Measurements from ENCODE around the gene SPRYD4.
"Not testable (repeated sequence)": the region's sequence is repeated elsewhere in the genome, so short reads cannot be mapped to it uniquely, and the experiment has no call there.

Gene SPRYD4

GRCh38 chr12:56468216-56469006 lies at the start of gene SPRYD4:
TSS of gene SPRYD4 (plus strand) at chr12:56468578. CDS start at chr12:56468592, 14 bp downstream.
- H3K27me3 ChIP-seq (ENCODE audit: low read depth, low read length): no peaks in the 10 kb centered on the region
- peak within 1 kb of the TSS; percentile 98 for H3K27ac ChIP-seq (ENCODE audit: low read length)
- H3K9me3 ChIP-seq (ENCODE audit: control insufficient read depth in 1 of 2, low read length in 2 of 2): no peaks in the 10 kb centered on the region
- peaks cover 9 to 10% of the 10 kb centered on the region in 2 donors for H3K4me1 ChIP-seq (ENCODE audit: control insufficient read depth in 1 of 2, insufficient read depth in 2 of 2, low read length in 2 of 2)
- peak within 1 kb of the TSS; percentile 88 to 99 for H3K4me3 ChIP-seq (ENCODE audit: low read depth in 1 of 2, low read length in 2 of 2)
- H3K36me3 ChIP-seq (ENCODE audit: control insufficient read depth in 1 of 2, insufficient read depth in 2 of 2, low read length in 2 of 2): peaks cover 0 to 3% of the 10 kb centered on the region in 2 donors

DNA sequence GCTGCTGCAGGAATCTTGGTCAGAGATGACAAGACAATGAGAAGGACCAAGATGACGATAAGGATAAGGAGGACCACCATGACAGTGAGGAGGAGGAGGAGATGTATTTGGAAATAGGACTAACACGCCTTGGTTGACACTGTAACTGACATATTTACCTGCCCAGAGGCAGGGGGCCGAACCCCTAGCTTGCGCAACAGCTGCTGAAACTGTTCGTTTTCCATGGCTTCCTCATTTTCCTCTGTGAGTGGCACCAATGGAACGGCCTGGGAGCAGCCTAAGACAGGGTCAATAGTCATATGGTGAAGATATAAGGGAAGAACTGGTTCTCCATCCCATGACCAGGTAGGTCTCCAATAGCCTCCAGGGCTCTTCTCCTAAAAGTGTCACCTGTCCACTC lies 48.0 kb upstream of the SPRYD4 start:
- no peaks in the 10 kb centered on the region for H3K27me3 ChIP-seq (ENCODE audit: low read depth, low read length)
- peaks cover 12 to 30% of the 10 kb centered on the region in 2 donors for H3K36me3 ChIP-seq (ENCODE audit: control insufficient read depth in 1 of 2, insufficient read depth in 2 of 2, low read length in 2 of 2)
- no peaks in the 10 kb centered on the region for H3K4me1 ChIP-seq (ENCODE audit: control insufficient read depth in 1 of 2, insufficient read depth in 2 of 2, low read length in 2 of 2)
- no peak overlapping the region for H3K4me3 ChIP-seq (ENCODE audit: low read depth in 1 of 2, low read length in 2 of 2)
- no peaks in the 10 kb centered on the region for H3K9me3 ChIP-seq (ENCODE audit: control insufficient read depth in 1 of 2, low read length in 2 of 2)
- no peak overlapping the region for H3K27ac ChIP-seq (ENCODE audit: low read length)

GRCh38 chr12:56425193-56425592 lies 43.2 kb upstream of the SPRYD4 start:
- H3K9me3 ChIP-seq (ENCODE audit: control insufficient read depth in 1 of 2, low read length in 2 of 2): no peaks in the 10 kb centered on the region
- H3K27ac ChIP-seq (ENCODE audit: low read length): no peak overlapping the region
- H3K27me3 ChIP-seq (ENCODE audit: low read depth, low read length): no peaks in the 10 kb centered on the region
- no peaks in the 10 kb centered on the region for H3K4me1 ChIP-seq (ENCODE audit: control insufficient read depth in 1 of 2, insufficient read depth in 2 of 2, low read length in 2 of 2)
- no peak overlapping the region for H3K4me3 ChIP-seq (ENCODE audit: low read depth in 1 of 2, low read length in 2 of 2)
- H3K36me3 ChIP-seq (ENCODE audit: control insufficient read depth in 1 of 2, insufficient read depth in 2 of 2, low read length in 2 of 2): peaks cover 6 to 35% of the 10 kb centered on the region in 2 donors

DNA sequence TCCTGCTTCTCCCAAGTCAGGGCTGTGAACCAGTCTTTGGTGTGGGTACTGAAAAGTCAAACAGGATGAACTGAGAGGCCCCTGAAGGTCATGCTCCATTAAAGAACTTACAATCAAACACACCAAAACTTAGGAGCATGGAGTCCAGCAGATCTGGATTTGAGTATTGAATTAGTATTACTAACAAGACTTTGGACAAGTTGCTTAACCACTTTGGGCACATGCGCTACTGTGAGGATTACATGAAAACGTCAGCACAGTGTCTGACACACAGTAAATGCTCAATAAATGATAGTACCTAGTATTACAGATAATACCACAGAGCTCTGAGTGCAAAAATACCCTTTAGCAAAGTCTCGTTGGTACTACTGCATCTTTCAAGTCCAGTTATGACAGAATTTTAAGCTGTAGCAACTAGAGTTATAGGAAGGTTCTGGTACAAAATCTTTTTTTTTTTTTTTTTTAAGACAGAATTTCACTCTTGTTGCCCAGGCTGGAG lies 42.4 kb upstream of the SPRYD4 start:
- no peaks in the 10 kb centered on the region for H3K4me1 ChIP-seq (ENCODE audit: control insufficient read depth in 1 of 2, insufficient read depth in 2 of 2, low read length in 2 of 2)
- no peaks in the 10 kb centered on the region for H3K9me3 ChIP-seq (ENCODE audit: control insufficient read depth in 1 of 2, low read length in 2 of 2)
- H3K36me3 ChIP-seq (ENCODE audit: control insufficient read depth in 1 of 2, insufficient read depth in 2 of 2, low read length in 2 of 2): peaks cover 6 to 30% of the 10 kb centered on the region in 2 donors
- H3K4me3 ChIP-seq (ENCODE audit: low read depth in 1 of 2, low read length in 2 of 2): no peak overlapping the region
- no peak overlapping the region for H3K27ac ChIP-seq (ENCODE audit: low read length)
- H3K27me3 ChIP-seq (ENCODE audit: low read depth, low read length): no peaks in the 10 kb centered on the region

DNA sequence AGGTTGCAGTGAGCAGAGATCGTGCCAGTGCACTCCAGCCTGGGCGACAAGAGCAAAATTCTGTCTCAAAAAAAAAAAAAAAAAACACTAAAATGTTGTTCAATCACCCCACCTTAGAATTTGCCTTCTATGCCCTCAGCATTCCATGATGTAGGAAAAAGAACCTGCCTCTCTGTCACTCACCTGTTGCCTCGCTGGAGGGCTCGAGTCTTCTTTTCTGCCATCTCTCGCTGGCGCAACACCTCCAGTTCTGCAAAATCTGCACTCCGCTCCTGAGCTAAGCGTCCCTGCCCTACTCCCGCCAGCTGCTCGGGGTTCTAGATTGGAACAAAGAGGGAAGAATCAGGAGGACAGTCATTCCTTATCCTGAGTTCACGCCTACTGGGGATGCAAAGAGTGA lies 37.1 kb upstream of the SPRYD4 start:
- H3K36me3 ChIP-seq (ENCODE audit: control insufficient read depth in 1 of 2, insufficient read depth in 2 of 2, low read length in 2 of 2): peaks cover 0 to 12% of the 10 kb centered on the region in 2 donors
- H3K4me1 ChIP-seq (ENCODE audit: control insufficient read depth in 1 of 2, insufficient read depth in 2 of 2, low read length in 2 of 2): no peaks in the 10 kb centered on the region

DNA sequence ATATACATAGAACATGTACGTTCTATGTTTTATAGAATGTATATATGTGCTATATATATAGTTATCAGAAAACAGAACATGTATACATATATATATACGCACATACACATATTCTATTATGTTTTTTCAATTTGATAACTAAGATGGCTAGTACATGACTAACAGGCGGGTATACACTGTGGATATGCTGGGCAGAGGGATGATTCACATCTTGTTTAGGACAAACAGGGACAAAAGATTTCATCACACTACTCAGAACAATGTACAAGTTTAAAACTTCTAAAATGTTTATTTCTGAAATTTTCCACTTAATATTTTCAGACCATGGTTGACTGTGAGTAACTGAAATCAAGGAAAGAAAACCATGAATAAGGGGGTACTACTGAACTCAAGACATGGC lies 36.5 kb upstream of the SPRYD4 start:
- Histone ChIP-seq H3K27ac (ENCODE audit: low read length) (no peak overlapping the region), H3K4me1 (ENCODE audit: control insufficient read depth in 1 of 2, insufficient read depth in 2 of 2, low read length in 2 of 2) (no peaks in the 10 kb centered on the region), H3K27me3 (ENCODE audit: low read depth, low read length) (no peaks in the 10 kb centered on the region), H3K4me3 (ENCODE audit: low read depth in 1 of 2, low read length in 2 of 2) (no peak overlapping the region), H3K9me3 (ENCODE audit: control insufficient read depth in 1 of 2, low read length in 2 of 2) (no peaks in the 10 kb centered on the region), H3K36me3 (ENCODE audit: control insufficient read depth in 1 of 2, insufficient read depth in 2 of 2, low read length in 2 of 2) (peaks cover 0 to 12% of the 10 kb centered on the region in 2 donors)

More for the DNA sequence above, 37.1 kb upstream of the SPRYD4 start:
- no peaks in the 10 kb centered on the region for H3K27me3 ChIP-seq (ENCODE audit: low read depth, low read length)
- H3K27ac ChIP-seq (ENCODE audit: low read length): no peak overlapping the region
- H3K4me3 ChIP-seq (ENCODE audit: low read depth in 1 of 2, low read length in 2 of 2): no peak overlapping the region
- no peaks in the 10 kb centered on the region for H3K9me3 ChIP-seq (ENCODE audit: control insufficient read depth in 1 of 2, low read length in 2 of 2)

- Histone ChIP-seq H3K4me1 (ENCODE audit: control insufficient read depth in 1 of 2, insufficient read depth in 2 of 2, low read length in 2 of 2) (no peaks in the 10 kb centered on the region), H3K9me3 (ENCODE audit: control insufficient read depth in 1 of 2, low read length in 2 of 2) (no peaks in the 10 kb centered on the region), H3K27ac (ENCODE audit: low read length) (no peak overlapping the region), H3K4me3 (ENCODE audit: low read depth in 1 of 2, low read length in 2 of 2) (no peak overlapping the region), H3K27me3 (ENCODE audit: low read depth, low read length) (no peaks in the 10 kb centered on the region), H3K36me3 (ENCODE audit: control insufficient read depth in 1 of 2, insufficient read depth in 2 of 2, low read length in 2 of 2) (peaks cover 0 to 3% of the 10 kb centered on the region in 2 donors)
Observed at GRCh38 chr12:56434828-56435227, 33.5 kb upstream of the SPRYD4 start.

- Histone ChIP-seq H3K36me3 (ENCODE audit: control insufficient read depth in 1 of 2, insufficient read depth in 2 of 2, low read length in 2 of 2) (no peaks in the 10 kb centered on the region), H3K27me3 (ENCODE audit: low read depth, low read length) (no peaks in the 10 kb centered on the region), H3K27ac (ENCODE audit: low read length) (no peak overlapping the region), H3K9me3 (ENCODE audit: control insufficient read depth in 1 of 2, low read length in 2 of 2) (no peaks in the 10 kb centered on the region), H3K4me1 (ENCODE audit: control insufficient read depth in 1 of 2, insufficient read depth in 2 of 2, low read length in 2 of 2) (no peaks in the 10 kb centered on the region), H3K4me3 (ENCODE audit: low read depth in 1 of 2, low read length in 2 of 2) (no peak overlapping the region)
Observed at GRCh38 chr12:56437430-56438176, 30.8 kb upstream of the SPRYD4 start.

DNA sequence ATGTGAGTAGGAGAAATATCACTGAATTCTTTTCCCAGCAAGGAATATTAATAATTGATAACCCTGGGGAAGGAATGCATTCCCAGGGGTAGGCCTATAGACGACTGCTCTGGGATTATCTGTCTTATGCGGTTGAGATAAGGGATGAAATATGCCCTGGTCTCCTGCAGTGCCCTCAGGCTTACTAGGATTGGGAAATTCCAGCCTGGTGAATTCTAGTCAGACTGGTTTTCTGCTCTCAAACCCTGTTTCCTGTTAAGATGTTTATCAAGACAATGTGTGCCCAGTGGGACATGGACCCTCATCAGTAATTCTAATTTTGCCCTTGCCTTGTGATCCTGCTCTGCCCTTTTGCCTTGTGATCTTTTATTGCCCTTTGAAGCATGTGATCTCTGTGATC lies 25.2 kb upstream of the SPRYD4 start:
- H3K36me3 ChIP-seq (ENCODE audit: control insufficient read depth in 1 of 2, insufficient read depth in 2 of 2, low read length in 2 of 2); H3K4me1 ChIP-seq (ENCODE audit: control insufficient read depth in 1 of 2, insufficient read depth in 2 of 2, low read length in 2 of 2); H3K27ac ChIP-seq (ENCODE audit: low read length); H3K9me3 ChIP-seq (ENCODE audit: control insufficient read depth in 1 of 2, low read length in 2 of 2); H3K27me3 ChIP-seq (ENCODE audit: low read depth, low read length); H3K4me3 ChIP-seq (ENCODE audit: low read depth in 1 of 2, low read length in 2 of 2): not testable (repeated sequence)

DNA sequence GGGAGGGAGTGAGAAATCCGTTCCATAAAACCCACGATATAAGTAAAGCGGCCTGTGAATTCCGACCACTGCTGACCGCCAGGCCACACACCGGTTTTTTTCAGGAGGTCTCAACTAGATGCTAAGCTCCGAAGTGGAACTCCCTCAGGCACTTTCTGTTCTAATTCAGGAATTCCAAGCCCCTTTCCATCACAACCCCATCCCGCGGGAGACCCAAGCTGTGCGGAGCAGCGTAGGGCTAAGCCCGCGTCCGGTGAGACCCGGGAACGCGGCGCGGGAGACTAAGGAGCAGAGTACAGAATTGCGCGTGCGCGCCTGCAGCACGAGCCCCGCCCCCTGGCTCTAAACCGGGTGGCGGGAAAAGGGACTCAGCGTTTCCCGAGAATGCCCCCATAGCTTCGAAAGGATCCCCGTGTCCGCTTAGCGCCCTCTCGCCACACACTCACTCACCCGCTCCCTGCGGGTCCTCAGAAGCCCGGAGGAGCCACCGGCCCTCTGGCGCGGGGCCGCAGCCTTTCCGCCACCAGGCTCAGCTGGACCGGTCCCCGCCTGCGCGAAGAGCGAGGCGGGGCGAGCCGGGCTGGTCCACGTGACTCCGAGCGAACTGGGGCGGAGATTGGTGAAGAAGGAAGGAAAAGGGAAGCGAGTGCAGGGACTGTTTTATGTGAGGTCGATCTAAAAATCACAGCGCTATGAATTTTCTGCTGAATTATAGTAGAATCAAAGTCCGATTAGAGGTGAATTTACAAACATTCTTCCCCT lies 19.3 kb upstream of the SPRYD4 start, which contains the start of gene TIMELESS:
TSS of gene TIMELESS (minus strand) at position 567 of the 762 bp plus-strand sequence. CDS start 15,256 bp downstream, outside the sequence.
- Histone ChIP-seq H3K9me3 (ENCODE audit: control insufficient read depth in 1 of 2, low read length in 2 of 2) (no peaks in the 10 kb centered on the region), H3K4me3 (ENCODE audit: low read depth in 1 of 2, low read length in 2 of 2) (peak within 1 kb of the TSS; percentile 91), H3K36me3 (ENCODE audit: control insufficient read depth in 1 of 2, insufficient read depth in 2 of 2, low read length in 2 of 2) (no peaks in the 10 kb centered on the region), H3K27me3 (ENCODE audit: low read depth, low read length) (no peaks in the 10 kb centered on the region), H3K27ac (ENCODE audit: low read length) (peak within 1 kb of the TSS; percentile 88), H3K4me1 (ENCODE audit: control insufficient read depth in 1 of 2, insufficient read depth in 2 of 2, low read length in 2 of 2) (no peaks in the 10 kb centered on the region)

DNA sequence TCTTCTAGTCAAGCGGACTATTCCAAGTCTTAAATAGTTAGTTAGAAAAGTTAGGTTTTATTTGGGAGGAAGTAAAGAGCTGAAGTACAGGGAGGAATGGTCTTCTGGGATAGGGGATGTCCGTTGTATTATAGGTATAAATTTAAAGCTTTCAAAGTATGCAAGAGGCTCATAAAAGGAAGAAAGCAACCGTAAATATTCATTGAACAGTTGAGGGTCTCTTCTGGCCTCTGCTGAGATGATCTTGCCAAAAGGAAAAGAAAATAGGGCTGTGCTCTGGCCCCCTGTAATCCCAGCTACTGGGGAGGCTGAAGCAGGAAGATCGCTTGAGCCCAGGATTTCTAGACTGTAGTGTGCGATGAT lies 18.8 kb upstream of the SPRYD4 start:
- no peaks in the 10 kb centered on the region for H3K27me3 ChIP-seq (ENCODE audit: low read depth, low read length)

More for the DNA sequence above, 18.8 kb upstream of the SPRYD4 start:
- peak overlapping the region; percentile 91 for H3K4me3 ChIP-seq (ENCODE audit: low read depth in 1 of 2, low read length in 2 of 2)
- H3K36me3 ChIP-seq (ENCODE audit: control insufficient read depth in 1 of 2, insufficient read depth in 2 of 2, low read length in 2 of 2): no peaks in the 10 kb centered on the region
- H3K9me3 ChIP-seq (ENCODE audit: control insufficient read depth in 1 of 2, low read length in 2 of 2): no peaks in the 10 kb centered on the region
- peak overlapping the region; percentile 88 for H3K27ac ChIP-seq (ENCODE audit: low read length)
- no peaks in the 10 kb centered on the region for H3K4me1 ChIP-seq (ENCODE audit: control insufficient read depth in 1 of 2, insufficient read depth in 2 of 2, low read length in 2 of 2)
